22Rv1 (cell line): ENCODE results near the gene KIF18B.

Experiments
- H3K27ac ChIP-seq: fragments of 450-650 bp; 2 replicates; pipeline ENCODE4 v1.5.1; 2017
- ZFX ChIP-seq: fragments of 450-650 bp; IDR thresholded peaks from 2 replicates; pipeline ENCODE4 v1.6.1; 2017; ENCODE audit warnings: antibody characterized with exemption, borderline replicate concordance
- TF ChIP-seq, protein P1 (sequence below): fragments of 450-650 bp; IDR thresholded peaks from 2 replicates; pipeline ENCODE4 v1.5.1; 2017; ENCODE audit warnings: mild to moderate bottlenecking

KIF18B gene

GRCh38 chr17:44932787-44933097, 14.8 kb downstream of the KIF18B start:
- no peak overlapping the region for H3K27ac ChIP-seq
- TF ChIP-seq, protein P1, sequence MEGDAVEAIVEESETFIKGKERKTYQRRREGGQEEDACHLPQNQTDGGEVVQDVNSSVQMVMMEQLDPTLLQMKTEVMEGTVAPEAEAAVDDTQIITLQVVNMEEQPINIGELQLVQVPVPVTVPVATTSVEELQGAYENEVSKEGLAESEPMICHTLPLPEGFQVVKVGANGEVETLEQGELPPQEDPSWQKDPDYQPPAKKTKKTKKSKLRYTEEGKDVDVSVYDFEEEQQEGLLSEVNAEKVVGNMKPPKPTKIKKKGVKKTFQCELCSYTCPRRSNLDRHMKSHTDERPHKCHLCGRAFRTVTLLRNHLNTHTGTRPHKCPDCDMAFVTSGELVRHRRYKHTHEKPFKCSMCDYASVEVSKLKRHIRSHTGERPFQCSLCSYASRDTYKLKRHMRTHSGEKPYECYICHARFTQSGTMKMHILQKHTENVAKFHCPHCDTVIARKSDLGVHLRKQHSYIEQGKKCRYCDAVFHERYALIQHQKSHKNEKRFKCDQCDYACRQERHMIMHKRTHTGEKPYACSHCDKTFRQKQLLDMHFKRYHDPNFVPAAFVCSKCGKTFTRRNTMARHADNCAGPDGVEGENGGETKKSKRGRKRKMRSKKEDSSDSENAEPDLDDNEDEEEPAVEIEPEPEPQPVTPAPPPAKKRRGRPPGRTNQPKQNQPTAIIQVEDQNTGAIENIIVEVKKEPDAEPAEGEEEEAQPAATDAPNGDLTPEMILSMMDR: no peak
- no peak for TF ChIP-seq ZFX

GRCh38 chr17:44932096-44932786, 15.3 kb downstream of the KIF18B start:
- TF ChIP-seq, protein P1: no peak
- no peak for TF ChIP-seq ZFX
- no peak overlapping the region for H3K27ac ChIP-seq

- no peak for TF ChIP-seq ZFX
- TF ChIP-seq, protein P1: no peak
- H3K27ac ChIP-seq: no peak overlapping the region
Observed at GRCh38 chr17:44931376-44931775, 16.2 kb downstream of the KIF18B start.

- TF ChIP-seq, protein P1: no peak
- no peak for TF ChIP-seq ZFX
- no peak overlapping the region for H3K27ac ChIP-seq
Observed at GRCh38 chr17:44930667-44931066, 16.9 kb downstream of the KIF18B start.

GRCh38 chr17:44928950-44929720, 18.4 kb downstream of the KIF18B start:
- no peak for TF ChIP-seq ZFX
- TF ChIP-seq, protein P1: no peak
- H3K27ac ChIP-seq: no peak overlapping the region

- no peak overlapping the region for H3K27ac ChIP-seq
- no peak for TF ChIP-seq ZFX
Observed at GRCh38 chr17:44928136-44928535, 19.4 kb downstream of the KIF18B start.

DNA sequence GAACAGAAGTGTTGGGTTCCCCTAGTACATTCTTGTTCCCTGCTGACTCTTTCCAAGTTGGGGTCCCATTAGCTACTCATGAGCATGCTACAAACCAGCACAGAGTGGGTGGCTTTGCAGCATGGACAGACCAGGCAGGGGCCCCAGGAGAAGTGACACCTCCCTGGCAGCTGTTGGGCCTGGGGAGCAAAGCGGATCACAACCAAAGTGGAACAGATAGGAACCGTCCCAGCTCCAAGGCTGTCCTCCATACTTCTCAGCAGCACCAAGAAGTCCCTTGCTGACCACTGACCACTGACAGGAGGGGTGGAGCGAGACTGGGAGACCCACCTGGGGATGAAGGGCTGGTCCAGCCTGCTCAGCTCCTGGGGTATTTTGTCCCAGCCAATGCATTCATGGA, 19.9 kb downstream of the KIF18B start:
- H3K27ac ChIP-seq: no peak overlapping the region
- TF ChIP-seq, protein P1: no peak
- no peak for TF ChIP-seq ZFX
